ENCODE results near the gene TNFSF15.

The TNFSF15 gene

GRCh38 chr9:114775981-114776380 lies 29.9 kb downstream of the TNFSF15 start:
- TF ChIP-seq, protein P1, sequence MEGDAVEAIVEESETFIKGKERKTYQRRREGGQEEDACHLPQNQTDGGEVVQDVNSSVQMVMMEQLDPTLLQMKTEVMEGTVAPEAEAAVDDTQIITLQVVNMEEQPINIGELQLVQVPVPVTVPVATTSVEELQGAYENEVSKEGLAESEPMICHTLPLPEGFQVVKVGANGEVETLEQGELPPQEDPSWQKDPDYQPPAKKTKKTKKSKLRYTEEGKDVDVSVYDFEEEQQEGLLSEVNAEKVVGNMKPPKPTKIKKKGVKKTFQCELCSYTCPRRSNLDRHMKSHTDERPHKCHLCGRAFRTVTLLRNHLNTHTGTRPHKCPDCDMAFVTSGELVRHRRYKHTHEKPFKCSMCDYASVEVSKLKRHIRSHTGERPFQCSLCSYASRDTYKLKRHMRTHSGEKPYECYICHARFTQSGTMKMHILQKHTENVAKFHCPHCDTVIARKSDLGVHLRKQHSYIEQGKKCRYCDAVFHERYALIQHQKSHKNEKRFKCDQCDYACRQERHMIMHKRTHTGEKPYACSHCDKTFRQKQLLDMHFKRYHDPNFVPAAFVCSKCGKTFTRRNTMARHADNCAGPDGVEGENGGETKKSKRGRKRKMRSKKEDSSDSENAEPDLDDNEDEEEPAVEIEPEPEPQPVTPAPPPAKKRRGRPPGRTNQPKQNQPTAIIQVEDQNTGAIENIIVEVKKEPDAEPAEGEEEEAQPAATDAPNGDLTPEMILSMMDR (IDR thresholded peaks at IDR 0.05; ENCODE audit: insufficient read depth, low read depth, low read length, missing control alignments) = no peak
- no peak overlapping the region for H3K4me3 ChIP-seq (ENCODE audit: low read length)
- DNase-seq (ENCODE audit: low read depth) = no peak

DNA sequence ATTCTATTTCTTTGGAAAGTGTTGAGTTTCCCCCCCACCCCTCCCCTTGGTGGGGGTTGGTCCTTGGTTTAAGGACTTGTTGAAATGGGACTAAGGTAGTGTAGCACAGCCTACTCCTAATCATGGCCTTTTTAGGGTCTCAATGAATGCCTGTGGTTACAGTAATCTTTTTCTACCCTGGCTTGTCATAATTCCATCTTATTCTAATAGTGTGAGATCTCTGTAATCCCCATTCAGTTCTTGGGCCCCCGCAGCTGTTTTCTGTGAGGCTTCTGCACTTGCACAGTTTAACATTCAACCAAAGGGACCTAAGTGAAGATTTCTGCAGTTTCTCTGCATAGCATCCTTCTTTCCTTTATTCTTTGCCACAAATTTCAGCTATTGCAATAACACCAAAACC lies 30.7 kb downstream of the TNFSF15 start:
- TF ChIP-seq, protein P1 (IDR thresholded peaks at IDR 0.05; ENCODE audit: insufficient read depth, low read depth, low read length, missing control alignments) = no peak
- DNase-seq (ENCODE audit: low read depth) = no peak
- H3K4me3 ChIP-seq (ENCODE audit: low read length) = no peak overlapping the region

- TF ChIP-seq, protein P1 (IDR thresholded peaks at IDR 0.05; ENCODE audit: insufficient read depth, low read depth, low read length, missing control alignments) = no peak
- no peak for DNase-seq (ENCODE audit: low read depth)
- no peak overlapping the region for H3K4me3 ChIP-seq (ENCODE audit: low read length)
These were observed 31.3 kb downstream of the TNFSF15 start for GRCh38 chr9:114774524-114774923.

GRCh38 chr9:114771889-114772288 lies 34.0 kb downstream of the TNFSF15 start:
- no peak overlapping the region for H3K4me3 ChIP-seq (ENCODE audit: low read length)
- DNase-seq (ENCODE audit: low read depth) = peak; percentile 75
- TF ChIP-seq, protein P1 (IDR thresholded peaks at IDR 0.05; ENCODE audit: insufficient read depth, low read depth, low read length, missing control alignments) = no peak

DNA sequence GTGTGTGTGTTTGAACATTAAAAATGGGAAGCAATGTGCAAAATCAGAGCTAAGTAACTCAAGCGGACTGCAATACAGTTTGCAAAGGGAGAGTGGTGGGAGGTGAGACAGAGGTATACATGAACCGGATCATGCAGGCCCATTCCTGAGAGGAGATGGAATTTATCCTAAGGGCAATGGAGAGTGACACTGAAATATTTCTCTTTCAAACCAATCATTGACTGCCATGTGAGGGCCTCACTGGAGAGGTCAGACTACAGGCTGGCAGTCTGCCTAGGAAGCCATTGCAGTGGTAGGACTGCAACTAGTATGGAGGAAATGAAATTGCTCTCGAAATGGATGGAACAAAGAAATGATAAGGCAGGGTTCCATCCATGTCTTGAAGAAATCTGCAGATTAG lies 34.8 kb downstream of the TNFSF15 start:
- no peak overlapping the region for H3K4me3 ChIP-seq (ENCODE audit: low read length)
- no peak for DNase-seq (ENCODE audit: low read depth)
- TF ChIP-seq, protein P1 (IDR thresholded peaks at IDR 0.05; ENCODE audit: insufficient read depth, low read depth, low read length, missing control alignments) = no peak

- TF ChIP-seq, protein P1 (IDR thresholded peaks at IDR 0.05; ENCODE audit: insufficient read depth, low read depth, low read length, missing control alignments) = no peak
- no peak overlapping the region for H3K4me3 ChIP-seq (ENCODE audit: low read length)
- DNase-seq (ENCODE audit: low read depth) = no peak
These were observed 36.2 kb downstream of the TNFSF15 start for GRCh38 chr9:114769624-114770023.

GRCh38 chr9:114763220-114763619 lies 42.6 kb downstream of the TNFSF15 start:
- DNase-seq (ENCODE audit: low read depth) = no peak

More at GRCh38 chr9:114763220-114763619, 42.6 kb downstream of the TNFSF15 start:
- H3K4me3 ChIP-seq (ENCODE audit: low read length) = no peak overlapping the region
- TF ChIP-seq, protein P1 (IDR thresholded peaks at IDR 0.05; ENCODE audit: insufficient read depth, low read depth, low read length, missing control alignments) = no peak

Data from epithelial cell of esophagus (primary cell).